HepG2 (cell line): Measurements from ENCODE around the gene GPT2. TPM values are rescaled to one million over a fixed set of nuclear protein-coding genes. Genes with fewer than 3 reads are reported as not detected.

ENCODE experiments used
- BRCA1 ChIP-seq: sonication (generic); formaldehyde crosslinking; IDR thresholded peaks from 2 replicates; pipeline ENCODE4 v1.4.0; 2020; ENCODE audit warnings: missing genetic modification reagents
- CENPT ChIP-seq: sonication (generic); formaldehyde crosslinking; IDR thresholded peaks from 2 replicates; pipeline ENCODE4 v1.8.0; 2022; ENCODE audit warnings: low read depth, mild to moderate bottlenecking, moderate library complexity, missing genetic modification reagents
- CTCF ChIP-seq: sonication (generic); formaldehyde crosslinking; IDR thresholded peaks from 2 replicates; pipeline ENCODE4 v1.5.0; 2020; ENCODE audit warnings: mild to moderate bottlenecking, missing genetic modification reagents, moderate library complexity
- ESRRA ChIP-seq: sonication (generic); formaldehyde crosslinking; IDR thresholded peaks from 2 replicates; pipeline ENCODE4 v1.5.1; 2020; ENCODE audit warnings: mild to moderate bottlenecking, low read depth, missing genetic modification reagents
- FIP1L1 ChIP-seq: fragments of 200-400 bp; formaldehyde crosslinking; IDR thresholded peaks from 2 replicates; pipeline ENCODE4 v1.6.1; 2018; ENCODE audit warnings: low read depth, mild to moderate bottlenecking, low read length, moderate library complexity, borderline replicate concordance; ENCODE audit not compliant: insufficient read depth
- KDM6A ChIP-seq: IDR thresholded peaks from 2 replicates; pipeline ENCODE4 v1.6.1; 2016; ENCODE audit warnings: low read depth
- KLF6 ChIP-seq: IDR thresholded peaks from 2 replicates; pipeline ENCODE4 v1.8.0; 2016; ENCODE audit warnings: missing biosample characterization, missing genetic modification reagents
- MBD4 ChIP-seq: IDR thresholded peaks from 2 replicates; pipeline ENCODE4 v1.6.1; 2012; ENCODE audit warnings: low read length, inconsistent platforms, borderline replicate concordance
- NRL ChIP-seq: sonication (generic); formaldehyde crosslinking; IDR thresholded peaks from 2 replicates; pipeline ENCODE4 v1.5.0; 2020; ENCODE audit warnings: missing genetic modification reagents, mild to moderate bottlenecking, moderate library complexity, borderline replicate concordance
- PRMT3 ChIP-seq: sonication (generic); formaldehyde crosslinking; IDR thresholded peaks from 2 replicates; pipeline ENCODE4 v1.8.1; 2022; ENCODE audit warnings: low read depth, mild to moderate bottlenecking, moderate library complexity, missing genetic modification reagents, borderline replicate concordance
- TEF ChIP-seq: sonication (generic); formaldehyde crosslinking; IDR thresholded peaks from 2 replicates; pipeline ENCODE4 v1.5.0; 2020; ENCODE audit warnings: missing genetic modification reagents
- ZNF30 ChIP-seq: sonication (generic); formaldehyde crosslinking; IDR thresholded peaks from 2 replicates; pipeline ENCODE4 v1.5.0; 2020; ENCODE audit warnings: mild to moderate bottlenecking, missing genetic modification reagents
- ZNF414 ChIP-seq: sonication (generic); formaldehyde crosslinking; IDR thresholded peaks from 2 replicates; pipeline ENCODE4 v1.5.0; 2020; ENCODE audit warnings: missing genetic modification reagents
- ZNF530 ChIP-seq: sonication (generic); formaldehyde crosslinking; IDR thresholded peaks from 2 replicates; pipeline ENCODE4 v1.5.0; 2020; ENCODE audit warnings: low read depth, mild to moderate bottlenecking, missing genetic modification reagents
- ZNF547 ChIP-seq: sonication (generic); formaldehyde crosslinking; IDR thresholded peaks from 2 replicates; pipeline ENCODE4 v1.5.1; 2020; ENCODE audit warnings: mild to moderate bottlenecking, missing genetic modification reagents
- ZNF614 ChIP-seq: IDR thresholded peaks from 2 replicates; pipeline ENCODE4 v1.6.1; 2018; ENCODE audit warnings: missing biosample characterization, missing genetic modification reagents, inconsistent platforms, borderline replicate concordance
- polyA plus RNA-seq, 8 experiments: library from polyadenylated mRNA; depleted of rRNA in 3 of 8; stranded (reverse) in 7 of 8; unstranded in 1 of 8; fragments of >200 nt; fragmentation: Illumina TruSeq in 4 of 8; extraction: Trizol in 4 of 8; gene quantifications; 2 replicates each; pipeline versions ENCODE4 v1.2.1 to v1.2.3, GENCODE V29; 2011 to 2016; ENCODE audit warnings: low read depth in 4 of 8, missing spikeins in 1 of 8, mixed read lengths in 1 of 8; ENCODE audit not compliant: insufficient read depth in 1 of 8
- total RNA-seq, 5 experiments: library from RNA; depleted of rRNA; stranded (reverse); fragments of >200 nt; fragmentation: Illumina TruSeq; extraction: Trizol; gene quantifications; 2 replicates each; pipeline ENCODE4 v1.2.3, GENCODE V29; 2016; ENCODE audit warnings: low read depth in 1 of 5
- TF ChIP-seq, protein P1 (sequence below): fragments of 450-650 bp; IDR thresholded peaks from 2 replicates; pipeline ENCODE4 v1.6.1; 2017
- TF ChIP-seq, protein P2 (sequence below): sonication (generic); formaldehyde crosslinking; IDR thresholded peaks from 2 replicates; pipeline ENCODE4 v1.8.1; 2023; ENCODE audit warnings: mild to moderate bottlenecking, missing genetic modification reagents
- TF ChIP-seq, protein P3 (sequence below): sonication (generic); formaldehyde crosslinking; IDR thresholded peaks from 2 replicates; pipeline ENCODE4 v1.8.0; 2022; ENCODE audit warnings: missing genetic modification reagents, mild to moderate bottlenecking, moderate library complexity, borderline replicate concordance

Gene GPT2
- total and polyA plus RNA-seq, 2 of the 13 experiments (the other 11 are each of a cell fraction or from before 2014, with no cell fraction given): 138 to 267 TPM

DNA sequence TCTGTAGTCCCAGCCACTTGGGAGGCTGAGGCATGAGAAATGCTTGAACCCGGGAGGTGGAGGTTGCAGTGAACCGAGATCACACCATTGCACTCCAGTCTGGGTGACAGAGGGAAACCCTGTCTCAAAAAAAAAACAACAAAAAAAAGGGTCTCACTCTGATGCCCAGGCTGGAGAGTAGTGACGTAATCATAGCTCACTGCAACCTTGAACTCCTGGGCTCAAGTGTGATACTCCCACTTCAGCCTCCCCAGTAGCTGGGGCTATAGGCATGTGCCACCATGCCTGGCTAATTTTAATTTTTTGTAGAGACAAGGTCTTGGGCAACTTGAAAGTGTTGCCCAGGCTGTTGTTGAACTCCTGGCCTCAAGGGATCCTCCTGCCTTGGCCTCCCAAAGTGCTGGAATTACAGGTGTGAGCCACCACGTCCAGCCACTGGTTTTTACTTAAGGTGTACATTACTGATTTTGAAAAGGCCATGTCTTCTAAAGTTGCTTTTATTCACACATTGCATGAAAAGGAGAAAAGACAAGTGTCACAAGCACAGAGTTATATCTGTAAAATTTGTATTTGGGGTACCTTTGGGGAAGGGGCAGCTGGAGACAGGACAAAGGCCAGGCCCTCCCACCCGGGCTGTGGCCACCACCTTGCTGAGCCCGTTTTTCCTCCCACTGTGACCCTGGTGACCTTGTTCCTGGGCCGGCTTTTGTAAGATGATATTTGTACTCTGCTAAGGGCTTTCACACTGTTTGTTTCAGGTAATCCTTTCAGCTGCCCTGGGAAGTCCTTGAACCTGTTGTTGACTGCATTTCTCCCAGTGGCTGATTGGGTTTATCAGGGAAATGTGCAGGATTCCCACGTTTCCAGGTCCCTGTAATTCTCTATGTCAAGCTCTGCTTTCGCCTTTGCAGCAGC is 11.5 kb downstream of the GPT2 start (continued):
- TF ChIP-seq, protein P1, sequence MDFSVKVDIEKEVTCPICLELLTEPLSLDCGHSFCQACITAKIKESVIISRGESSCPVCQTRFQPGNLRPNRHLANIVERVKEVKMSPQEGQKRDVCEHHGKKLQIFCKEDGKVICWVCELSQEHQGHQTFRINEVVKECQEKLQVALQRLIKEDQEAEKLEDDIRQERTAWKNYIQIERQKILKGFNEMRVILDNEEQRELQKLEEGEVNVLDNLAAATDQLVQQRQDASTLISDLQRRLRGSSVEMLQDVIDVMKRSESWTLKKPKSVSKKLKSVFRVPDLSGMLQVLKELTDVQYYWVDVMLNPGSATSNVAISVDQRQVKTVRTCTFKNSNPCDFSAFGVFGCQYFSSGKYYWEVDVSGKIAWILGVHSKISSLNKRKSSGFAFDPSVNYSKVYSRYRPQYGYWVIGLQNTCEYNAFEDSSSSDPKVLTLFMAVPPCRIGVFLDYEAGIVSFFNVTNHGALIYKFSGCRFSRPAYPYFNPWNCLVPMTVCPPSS: no peak
- TF ChIP-seq, protein P2, sequence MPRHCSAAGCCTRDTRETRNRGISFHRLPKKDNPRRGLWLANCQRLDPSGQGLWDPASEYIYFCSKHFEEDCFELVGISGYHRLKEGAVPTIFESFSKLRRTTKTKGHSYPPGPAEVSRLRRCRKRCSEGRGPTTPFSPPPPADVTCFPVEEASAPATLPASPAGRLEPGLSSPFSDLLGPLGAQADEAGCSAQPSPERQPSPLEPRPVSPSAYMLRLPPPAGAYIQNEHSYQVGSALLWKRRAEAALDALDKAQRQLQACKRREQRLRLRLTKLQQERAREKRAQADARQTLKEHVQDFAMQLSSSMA (CRISPR knock-in tag): 0 out of 2 replicates have a peak, but pooled peaks have one; percentile 45
- TF ChIP-seq MBD4 (no peak), KLF6 (CRISPR knock-in tag) (no peak), TEF (CRISPR knock-in tag) (peak; percentile 19; the same call in 1 of the 2 replicates), ZNF414 (CRISPR knock-in tag) (peak; percentile 94), ZNF547 (CRISPR knock-in tag) (no peak; the same call in 1 of the 2 replicates), KDM6A (CRISPR knock-in tag) (peak; percentile 72), PRMT3 (CRISPR knock-in tag) (no peak), ESRRA (CRISPR knock-in tag) (peak; percentile 97), FIP1L1 (no peak), NRL (CRISPR knock-in tag) (0 out of 2 replicates have a peak, but pooled peaks have one; percentile 46), ZNF530 (CRISPR knock-in tag) (no peak), CENPT (CRISPR knock-in tag) (no peak), ZNF614 (CRISPR knock-in tag) (0 out of 2 replicates have a peak, but pooled peaks have one; percentile 47), CTCF (CRISPR knock-in tag) (peak; percentile 7; the same call in 1 of the 2 replicates), BRCA1 (CRISPR knock-in tag) (0 out of 2 replicates have a peak, but pooled peaks have one; percentile 28), ZNF30 (no peak)
- TF ChIP-seq, protein P3, sequence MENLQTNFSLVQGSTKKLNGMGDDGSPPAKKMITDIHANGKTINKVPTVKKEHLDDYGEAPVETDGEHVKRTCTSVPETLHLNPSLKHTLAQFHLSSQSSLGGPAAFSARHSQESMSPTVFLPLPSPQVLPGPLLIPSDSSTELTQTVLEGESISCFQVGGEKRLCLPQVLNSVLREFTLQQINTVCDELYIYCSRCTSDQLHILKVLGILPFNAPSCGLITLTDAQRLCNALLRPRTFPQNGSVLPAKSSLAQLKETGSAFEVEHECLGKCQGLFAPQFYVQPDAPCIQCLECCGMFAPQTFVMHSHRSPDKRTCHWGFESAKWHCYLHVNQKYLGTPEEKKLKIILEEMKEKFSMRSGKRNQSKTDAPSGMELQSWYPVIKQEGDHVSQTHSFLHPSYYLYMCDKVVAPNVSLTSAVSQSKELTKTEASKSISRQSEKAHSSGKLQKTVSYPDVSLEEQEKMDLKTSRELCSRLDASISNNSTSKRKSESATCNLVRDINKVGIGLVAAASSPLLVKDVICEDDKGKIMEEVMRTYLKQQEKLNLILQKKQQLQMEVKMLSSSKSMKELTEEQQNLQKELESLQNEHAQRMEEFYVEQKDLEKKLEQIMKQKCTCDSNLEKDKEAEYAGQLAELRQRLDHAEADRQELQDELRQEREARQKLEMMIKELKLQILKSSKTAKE (CRISPR knock-in tag): peak; percentile 96
